ENCODE measurements around the gene ERCC6L.
"Not testable (repeated sequence)": the region's sequence is repeated elsewhere in the genome, so short reads cannot be mapped to it uniquely, and the experiment has no call there.

ERCC6L gene

DNA sequence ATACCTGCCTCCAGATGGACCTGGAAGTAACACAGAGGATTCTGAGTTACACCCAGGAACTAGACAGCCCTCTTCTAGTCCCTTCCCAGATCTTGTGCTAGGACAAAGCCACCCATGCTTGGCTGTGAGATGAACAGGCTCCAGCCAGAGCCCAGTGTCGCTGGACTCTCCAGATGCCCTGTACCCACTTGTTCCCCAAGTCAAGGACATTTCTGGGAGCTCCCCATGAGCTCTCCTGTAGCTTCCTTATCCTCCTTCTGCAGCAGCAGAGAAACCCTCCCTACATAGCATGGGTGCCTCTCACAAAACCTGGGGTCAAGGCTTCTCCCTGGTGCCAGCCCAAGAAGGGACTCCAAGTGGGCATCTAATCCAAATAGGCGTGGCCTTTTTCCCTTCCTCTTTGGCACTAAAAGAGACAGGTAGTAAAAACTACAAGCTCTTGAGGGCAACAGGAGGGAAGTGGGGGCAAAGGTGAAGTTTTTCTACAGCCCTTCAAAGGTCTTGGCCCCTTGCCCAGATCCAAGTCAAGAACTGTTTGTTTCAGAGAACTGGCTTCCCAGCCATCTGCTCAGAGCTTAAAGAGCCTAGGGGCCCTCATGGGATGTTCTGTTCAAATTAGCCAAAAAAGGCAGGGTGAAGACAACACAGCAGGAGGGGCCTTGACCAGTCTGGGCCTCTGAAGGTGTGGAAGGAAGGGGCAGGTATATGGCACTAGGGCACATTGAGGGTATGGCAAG, 8.5 kb upstream of the ERCC6L start:
- intact Hi-C loops (cut with DNase I): loop anchor here (10.0 kb wide), 1 partner anchor 297 kb away; no protein-coding TSS in a partner anchor
- no peak for DNase-seq

DNA sequence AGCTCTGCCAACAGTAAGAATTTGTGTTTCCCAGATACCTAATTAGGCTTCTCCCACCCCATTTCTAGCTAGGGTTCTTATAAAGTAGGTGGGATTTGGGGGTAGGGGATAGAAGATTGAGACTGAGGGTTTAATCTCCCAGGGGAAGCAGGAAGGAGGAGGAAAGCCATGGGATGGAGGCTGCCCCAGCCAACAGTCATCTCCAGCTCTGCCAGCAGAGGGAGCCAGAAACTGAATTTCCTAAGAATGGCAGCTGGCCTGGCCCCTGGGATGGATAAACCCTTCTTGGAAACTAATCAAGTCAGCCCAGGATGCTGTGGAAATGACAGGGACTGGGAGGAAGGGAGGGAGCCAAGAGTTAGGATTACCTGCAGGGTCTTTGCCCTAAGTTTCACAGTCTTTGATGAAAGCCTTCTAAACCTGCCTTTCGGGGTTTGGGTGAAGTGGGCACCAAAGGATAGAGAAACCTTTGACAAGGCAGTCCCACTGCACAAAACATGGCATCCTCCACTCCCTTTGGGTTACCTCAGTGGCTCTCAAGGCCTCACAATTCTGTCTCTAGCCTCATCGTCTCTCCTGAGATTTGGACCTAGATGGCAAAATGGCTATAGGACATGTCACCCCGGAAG, 6.7 kb upstream of the ERCC6L start:
- peak in 6 of 10 donors; percentile 41 to 85 (median 48) for DNase-seq
- intact Hi-C loops (cut with DNase I): loop anchor here (10.0 kb wide), 1 partner anchor 299 kb away; no protein-coding TSS in a partner anchor

DNA sequence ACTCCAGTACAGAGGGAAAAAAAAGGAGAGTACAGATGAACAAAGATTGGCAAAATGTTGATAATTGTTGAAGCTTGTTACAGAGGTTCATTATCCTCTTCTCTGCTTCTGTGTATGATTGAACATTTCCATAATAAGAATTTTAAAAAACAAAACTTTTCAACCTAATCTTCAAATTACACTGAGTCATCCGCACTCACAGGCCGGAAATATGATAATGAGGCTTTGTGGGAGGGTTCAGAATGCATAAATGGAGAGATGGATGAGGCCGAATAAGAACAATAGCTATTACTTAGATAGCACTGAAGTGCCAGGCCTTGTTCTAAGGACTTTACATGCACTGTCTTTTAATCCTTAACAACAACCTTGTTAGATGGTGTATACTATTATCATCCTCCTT, 4.6 kb upstream of the ERCC6L start:
- DNase-seq: no peak
- intact Hi-C loops (cut with DNase I): loop anchor here (10.0 kb wide), 1 partner anchor 301 kb away; no protein-coding TSS in a partner anchor

DNA sequence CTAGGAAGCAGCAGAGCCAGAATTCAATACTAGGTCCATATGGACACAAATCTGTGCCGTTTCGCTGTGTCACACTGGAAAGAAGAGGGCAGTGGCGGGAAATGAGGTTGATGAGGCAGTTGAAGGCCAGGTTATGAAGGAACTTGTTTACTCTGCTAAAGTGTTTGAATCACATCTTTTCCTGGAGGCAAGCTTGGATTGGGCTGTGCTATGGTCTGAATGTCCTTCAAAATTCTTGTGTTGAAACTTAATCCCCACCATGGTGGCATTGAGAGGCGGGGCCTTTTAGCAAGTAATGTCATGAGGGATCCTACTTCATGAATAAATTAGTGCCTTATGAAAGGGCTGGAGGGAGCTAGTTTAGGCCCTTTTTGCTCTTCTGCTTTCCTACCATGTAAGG, 2.1 kb upstream of the ERCC6L start:
- no peak for DNase-seq
- intact Hi-C loops (cut with DNase I): loop anchor here (10.0 kb wide), 1 partner anchor 304 kb away; no protein-coding TSS in a partner anchor

DNA sequence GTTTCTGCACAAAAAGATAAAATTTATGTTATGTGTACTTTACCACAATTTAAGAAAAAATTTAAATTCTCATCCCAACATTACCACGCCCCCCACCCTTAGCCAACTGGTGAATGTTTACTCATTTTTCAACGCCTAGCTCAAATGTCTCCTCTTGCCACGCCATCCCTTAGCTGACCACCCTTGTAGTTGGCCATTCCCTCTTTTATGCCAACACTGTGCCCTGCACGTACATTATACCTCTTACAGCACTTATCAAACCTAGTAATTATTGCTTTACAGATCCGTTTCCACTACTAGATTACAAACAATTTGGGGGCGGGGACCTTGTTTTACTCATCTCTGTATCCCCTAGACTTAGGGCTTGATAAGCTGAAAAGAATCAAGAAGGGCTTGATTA, 644 bp downstream of the ERCC6L start:
- DNase-seq: no peak
- intact Hi-C loops (cut with DNase I): no loop called here

DNA sequence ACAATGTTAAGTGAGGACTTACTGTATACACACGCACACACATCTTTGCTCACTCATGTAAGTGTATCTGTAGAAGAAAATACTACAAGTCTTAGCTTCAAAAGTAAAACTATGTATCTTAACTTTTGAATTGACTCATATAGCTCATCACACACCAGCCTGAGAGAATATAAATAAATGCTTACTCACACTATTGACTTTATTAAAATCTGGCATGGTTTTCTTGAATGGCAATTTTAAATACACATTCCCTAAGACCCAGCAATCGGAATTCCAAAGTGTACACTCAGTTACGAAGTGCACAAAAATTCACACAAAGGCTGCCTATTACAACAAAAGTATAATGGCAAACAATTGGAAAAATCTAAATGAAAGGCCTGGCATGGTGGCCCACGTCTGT, 2.0 kb downstream of the ERCC6L start:
- DNase-seq: no peak
- intact Hi-C loops (cut with DNase I): no loop called here

DNA sequence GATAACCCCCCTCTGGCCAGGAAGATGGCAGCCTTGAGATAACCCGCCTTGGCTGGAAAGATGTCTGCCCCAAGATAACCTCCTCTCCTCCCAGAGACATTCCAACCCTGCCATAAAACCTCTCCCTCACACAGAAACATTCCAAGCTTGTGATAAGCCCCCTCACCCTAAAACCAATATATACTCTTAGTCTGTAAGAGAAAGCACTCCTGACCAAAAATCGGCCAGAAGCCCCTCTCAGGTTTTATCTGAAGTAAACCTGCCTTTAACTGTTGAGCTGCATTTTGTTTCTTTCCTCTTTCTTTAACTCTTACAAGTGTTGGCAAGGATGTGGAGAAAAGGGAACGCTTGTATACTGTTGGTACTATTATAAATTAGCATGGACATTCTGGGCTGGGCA, 8.5 kb downstream of the ERCC6L start:
- intact Hi-C loops (cut with DNase I): no loop called here
- DNase-seq: no peak

DNA sequence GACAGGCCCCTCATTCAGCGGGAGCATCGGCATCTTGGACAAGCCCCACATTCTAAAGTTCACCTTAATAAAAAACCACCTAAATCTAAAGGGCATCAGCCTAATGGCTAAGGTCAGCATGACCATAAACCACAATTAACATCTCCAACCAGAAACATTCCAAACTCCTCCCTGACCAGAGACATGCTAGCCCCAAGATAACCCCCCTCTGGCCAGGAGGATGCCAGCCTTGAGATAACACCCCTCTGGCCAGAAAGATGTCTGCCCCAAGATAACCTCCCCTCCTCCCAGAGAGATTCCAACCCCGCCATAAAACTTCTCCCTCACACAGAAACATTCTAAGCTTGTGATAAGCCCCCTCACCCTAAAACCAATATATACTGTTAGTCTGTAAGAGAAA, 18.5 kb downstream of the ERCC6L start:
- intact Hi-C loops (cut with DNase I); DNase-seq: not testable (repeated sequence)

DNA sequence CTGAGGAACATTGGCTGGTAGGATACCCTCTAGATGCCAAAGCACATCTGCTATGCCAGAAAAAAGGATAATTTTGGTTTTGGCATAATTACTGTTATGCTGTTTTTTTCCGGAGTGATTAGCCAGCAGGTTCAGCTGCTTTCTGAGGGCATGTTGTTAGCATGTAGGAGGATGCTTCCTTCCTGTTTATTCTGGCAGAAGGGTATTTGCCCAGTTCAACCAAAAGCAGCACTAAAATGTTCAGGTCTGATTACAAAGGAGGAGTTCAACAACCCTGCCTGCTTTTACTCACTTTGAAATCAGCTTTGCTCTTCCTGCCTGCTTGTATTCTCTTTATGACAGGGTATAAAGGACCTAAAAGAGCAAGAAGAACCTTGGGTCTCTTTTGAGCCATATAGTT, 21.9 kb downstream of the ERCC6L start:
- intact Hi-C loops (cut with DNase I): no loop called here
- DNase-seq: no peak

DNA sequence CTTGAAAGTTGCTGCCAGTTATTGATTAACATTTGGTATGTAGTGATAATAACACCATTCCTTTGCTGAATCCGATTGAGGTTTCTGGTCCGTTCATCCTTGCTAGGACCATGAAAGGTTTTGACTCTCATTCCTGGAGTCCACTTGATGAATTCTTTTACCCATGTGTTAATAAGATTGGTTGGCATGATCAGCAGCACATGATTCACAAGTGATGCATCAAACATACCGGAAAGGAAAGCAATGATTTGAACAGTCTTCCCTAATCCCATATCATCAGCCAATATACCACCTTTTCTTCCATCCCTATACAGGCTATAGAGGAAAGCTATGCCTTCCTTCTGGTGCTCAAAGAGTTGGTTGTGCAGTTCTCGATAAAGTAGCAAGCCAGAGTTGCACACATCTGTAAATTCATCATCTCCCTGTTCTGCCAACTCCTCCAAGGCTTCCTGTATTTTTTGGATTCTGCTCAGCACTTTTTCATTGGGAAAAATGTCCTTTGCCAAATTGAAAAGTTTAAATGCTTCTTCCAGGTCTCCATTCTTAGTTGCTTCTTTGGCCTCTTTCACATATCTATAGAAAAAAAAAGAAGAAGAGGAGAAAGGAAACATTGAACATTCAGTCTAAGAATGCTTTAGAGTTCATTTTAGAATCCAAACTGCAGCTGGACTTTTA, 30.6 kb downstream of the ERCC6L start:
- intact Hi-C loops (cut with DNase I): no loop called here
- no peak for DNase-seq

DNA sequence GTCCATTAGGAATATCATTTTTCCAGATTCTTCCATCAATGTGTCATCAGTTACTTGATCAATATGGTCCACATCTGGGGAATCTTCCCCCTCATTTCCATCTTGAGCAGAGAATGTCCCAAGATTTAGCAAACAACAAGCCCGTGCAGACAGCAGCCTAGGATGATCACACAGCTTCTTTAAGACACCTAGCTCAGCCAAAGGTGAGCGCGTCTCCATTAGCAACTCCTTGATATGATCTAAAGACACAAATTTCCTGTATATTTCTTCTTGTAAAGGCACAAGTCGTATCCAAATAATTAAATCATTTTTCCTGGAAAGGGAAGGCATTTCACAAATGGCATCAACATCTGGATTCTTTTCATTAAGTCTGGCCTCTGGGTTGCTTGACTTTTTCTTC, 31.5 kb downstream of the ERCC6L start:
- intact Hi-C loops (cut with DNase I): no loop called here

DNA sequence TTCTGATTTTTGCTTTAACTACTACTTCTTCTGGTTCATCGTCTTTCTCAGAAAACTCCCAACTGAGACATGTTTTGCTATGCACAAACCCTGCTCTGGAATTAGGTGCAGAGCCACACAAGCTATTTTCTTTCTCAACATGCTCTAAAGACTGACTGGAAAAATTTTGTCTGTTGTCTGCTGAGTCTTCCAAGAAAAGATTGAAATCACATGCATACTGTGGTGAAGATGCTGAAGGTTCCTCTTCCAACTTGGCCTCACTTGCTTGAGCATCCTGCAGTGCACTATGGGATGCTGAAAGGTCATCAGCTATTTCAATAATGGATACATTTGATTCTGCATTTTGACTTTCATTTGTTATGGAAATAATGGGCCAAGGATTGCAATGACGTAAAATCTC, 33.1 kb downstream of the ERCC6L start:
- no peak for DNase-seq
- intact Hi-C loops (cut with DNase I): no loop called here

More for the DNA sequence above, 31.5 kb downstream of the ERCC6L start:
- no peak for DNase-seq

DNA sequence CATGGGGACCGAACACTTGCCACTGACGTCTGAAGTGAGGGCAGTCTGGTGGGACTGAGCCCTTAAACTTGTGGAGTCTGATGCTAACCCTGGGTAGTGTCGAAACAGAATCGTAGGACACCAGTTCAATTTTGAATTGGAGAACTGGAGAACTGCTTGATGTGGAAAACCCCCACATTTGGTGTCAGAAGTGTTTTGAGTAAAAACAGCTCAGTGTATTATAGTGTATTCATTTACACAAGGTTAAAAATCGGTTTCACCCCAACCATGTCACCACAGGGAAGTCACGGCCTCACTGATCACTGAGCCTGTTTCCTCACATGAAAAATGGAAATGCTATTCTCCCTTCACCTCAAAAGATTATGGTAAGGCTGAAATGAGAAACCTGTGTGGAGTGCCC, 35.4 kb downstream of the ERCC6L start:
- intact Hi-C loops (cut with DNase I): no loop called here
- DNase-seq: no peak

DNA sequence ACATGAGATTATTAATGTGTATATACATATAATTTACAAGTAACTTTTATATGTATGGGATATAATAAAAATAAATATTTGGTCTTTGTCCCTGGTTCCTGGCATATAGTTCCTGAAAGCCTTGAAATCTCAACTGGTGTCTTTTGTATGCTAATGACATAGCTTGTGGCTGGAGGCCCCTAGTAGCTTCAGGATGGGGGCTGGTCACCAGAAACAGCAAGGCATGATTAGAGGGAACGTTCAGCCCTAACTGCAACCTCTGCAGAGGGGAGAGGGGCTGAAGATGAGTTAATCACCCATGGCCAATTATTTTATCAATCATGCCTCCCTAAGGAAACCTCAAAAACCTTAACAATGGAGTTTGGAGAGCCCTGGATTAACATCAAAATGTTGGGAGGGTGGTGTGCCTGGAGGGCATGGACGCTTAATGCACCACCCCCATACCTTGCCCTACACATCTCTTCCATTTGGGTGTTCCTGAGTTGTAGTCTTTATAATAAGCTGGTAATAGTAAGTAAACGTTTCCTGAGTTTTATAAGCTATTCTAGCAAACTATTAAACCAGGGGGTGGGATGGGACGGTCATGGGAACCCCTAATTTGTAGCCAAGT, 35.9 kb downstream of the ERCC6L start:
- intact Hi-C loops (cut with DNase I): no loop called here
- DNase-seq: no peak

DNA sequence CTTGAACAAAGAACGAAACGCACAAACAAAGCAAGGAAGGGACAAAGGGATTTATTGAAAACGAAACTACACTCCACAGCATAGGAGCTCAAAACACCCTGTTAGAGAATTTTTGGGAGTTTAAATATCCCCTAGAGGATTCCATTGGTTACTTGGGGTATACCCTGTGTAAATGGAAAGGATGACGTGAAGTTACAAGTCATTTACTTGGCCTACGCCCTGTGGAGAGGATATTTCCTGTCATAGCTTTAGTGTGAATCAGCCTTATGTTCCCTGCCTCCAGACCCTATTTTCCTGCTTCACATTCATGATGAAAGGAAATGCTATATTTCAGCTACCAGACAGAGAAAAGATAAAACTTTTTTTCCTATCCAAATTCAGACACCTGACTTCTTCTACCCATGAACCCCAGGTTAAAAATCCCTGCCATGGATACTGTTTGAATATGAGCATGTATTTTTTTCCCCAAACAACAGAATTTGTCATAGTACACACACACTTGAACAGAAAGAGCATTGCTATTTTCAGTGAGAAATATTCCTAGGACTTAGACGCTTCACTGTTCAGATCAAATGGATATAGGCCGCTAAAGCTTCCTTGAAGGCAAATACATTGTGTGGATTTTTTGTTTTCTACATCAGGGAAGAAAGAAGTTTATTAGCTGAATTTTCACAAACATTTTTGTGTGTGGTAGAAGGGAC, 36.8 kb downstream of the ERCC6L start:
- intact Hi-C loops (cut with DNase I): no loop called here
- DNase-seq: no peak

DNA sequence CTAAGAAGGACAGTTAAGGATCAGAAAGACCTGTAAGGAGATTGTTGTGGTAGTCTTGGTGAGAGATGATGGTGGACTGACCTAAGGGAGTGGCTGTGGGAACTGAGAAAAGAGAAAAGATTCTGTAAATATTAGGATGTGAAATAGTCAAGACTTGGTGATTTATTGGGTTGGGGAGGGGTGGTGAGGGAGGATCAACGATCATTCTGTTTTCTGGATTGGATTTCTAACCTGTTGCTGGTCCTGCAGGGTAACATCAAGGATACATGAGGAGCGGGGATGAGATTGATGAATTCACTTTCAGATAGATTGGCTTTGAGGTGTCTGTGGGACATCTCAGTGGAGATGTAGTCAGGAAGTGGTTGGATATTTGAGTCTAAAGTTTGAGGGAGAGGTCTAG, 55.9 kb downstream of the ERCC6L start:
- DNase-seq: no peak
- intact Hi-C loops (cut with DNase I): loop anchor here (5.0 kb wide), 1 partner anchor 51 kb away; the partner anchor contains the start of gene RTL5

DNA sequence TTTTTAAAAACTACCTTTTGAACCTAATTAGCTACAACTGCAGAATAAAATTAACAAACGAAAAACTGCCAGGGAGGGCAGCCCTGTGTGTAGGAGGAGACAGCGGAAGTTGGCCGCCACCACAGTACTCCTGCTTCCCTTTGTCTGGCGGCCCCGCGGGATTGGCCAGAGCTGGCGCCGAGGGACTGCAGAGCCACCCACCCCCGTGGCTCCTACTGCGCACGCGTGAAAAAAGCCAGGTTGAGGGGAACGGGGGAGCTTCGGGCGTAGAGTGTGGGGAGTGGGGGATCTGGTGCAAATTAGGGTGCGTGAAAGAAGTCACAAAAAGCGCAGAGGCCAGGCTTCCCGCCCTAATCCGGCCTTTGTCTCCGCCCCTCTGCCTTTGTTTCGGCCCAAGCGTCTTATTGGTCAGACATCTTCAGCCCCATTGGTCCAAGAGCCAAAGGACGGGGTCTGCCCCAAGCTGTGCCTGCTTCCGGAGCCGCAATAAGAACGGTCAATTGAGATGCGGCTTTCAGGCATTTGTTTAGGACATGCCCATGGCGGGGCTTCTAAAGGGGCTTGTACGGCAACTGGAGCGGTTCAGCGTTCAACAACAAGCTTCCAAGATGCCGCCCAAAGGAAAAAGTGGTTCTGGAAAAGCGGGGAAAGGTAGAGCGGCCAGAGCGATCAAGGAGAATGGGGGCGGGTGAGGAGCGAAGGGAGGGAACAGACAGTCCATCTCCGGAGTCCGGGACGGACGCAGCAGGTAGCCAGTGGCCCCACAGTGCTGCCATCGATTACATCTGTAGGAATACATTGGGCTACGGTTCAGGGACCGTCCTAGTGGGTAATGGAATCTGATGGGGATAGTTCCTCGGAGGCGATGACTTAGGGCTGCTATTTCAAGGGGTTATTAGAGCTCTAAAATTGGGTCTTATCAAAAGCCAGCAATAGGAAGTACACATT, 57.4 kb downstream of the ERCC6L start, which contains the start of gene PIN4:
Gene PIN4, plus strand, starts transcription at position 580 of the 948 bp plus-strand sequence. Its CDS starts 29 bp downstream, at position 609.
- DNase-seq: peak; percentile 83 to 99 (median 90)
- intact Hi-C loops (cut with DNase I): loop anchor here (5.0 kb wide), 1 partner anchor 49 kb away; the partner anchor contains the start of gene RTL5

DNA sequence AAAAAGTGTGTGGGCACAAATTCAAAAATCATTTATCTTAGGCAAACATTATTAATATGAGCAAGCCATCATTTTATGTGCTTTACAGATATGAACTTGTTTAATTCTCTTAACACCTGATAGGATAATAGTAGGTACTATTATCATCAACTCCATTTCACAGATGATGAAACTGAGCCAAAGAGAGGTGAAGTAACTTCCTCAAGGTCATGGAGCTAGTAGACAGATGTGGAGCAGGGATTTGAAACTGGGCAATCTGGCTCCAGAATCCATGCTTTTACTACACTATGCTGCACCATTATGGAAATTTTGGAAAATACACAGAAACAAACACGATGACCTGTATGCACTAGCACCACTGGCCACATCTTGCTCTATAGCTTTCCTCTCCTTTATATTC, 58.3 kb downstream of the ERCC6L start:
- intact Hi-C loops (cut with DNase I): loop anchor here (5.0 kb wide), 1 partner anchor 48 kb away; the partner anchor contains the start of gene RTL5
- DNase-seq: no peak

DNA sequence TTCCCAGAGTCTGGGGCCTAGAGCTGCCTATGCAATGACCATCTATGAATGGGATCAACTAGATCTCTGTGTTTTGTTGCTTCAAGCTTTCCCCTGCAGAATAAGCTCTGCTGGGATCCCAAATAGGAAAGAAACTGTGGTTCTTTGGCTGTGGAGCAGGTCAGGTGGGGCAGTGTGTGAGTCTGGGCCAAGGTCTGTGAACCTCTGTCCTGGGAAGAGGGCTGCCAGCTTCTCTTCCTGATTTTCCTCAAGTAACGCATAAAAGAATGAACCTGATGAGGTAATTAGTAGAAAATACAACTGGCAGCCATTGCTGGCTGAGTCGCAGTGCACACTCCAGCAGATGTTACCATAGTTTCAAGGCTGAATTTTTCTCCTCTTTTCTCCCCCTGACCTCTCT, 61.8 kb downstream of the ERCC6L start:
- DNase-seq: peak in 1 of 10 donors; percentile 7
- intact Hi-C loops (cut with DNase I): no loop called here
